HG03095 (cell line): Measurements from ENCODE around the gene FAM228A.
"Not testable (repeated sequence)": the region's sequence is repeated elsewhere in the genome, so short reads cannot be mapped to it uniquely, and the experiment has no call there.

ENCODE experiments used
- ATAC-seq: cut with Tn5 transposase; IDR thresholded peaks from one replicate; pipeline ENCODE4 v1.9.1; 2021; ENCODE audit warnings: moderate library complexity; ENCODE audit not compliant: unreplicated experiment

The FAM228A gene

DNA sequence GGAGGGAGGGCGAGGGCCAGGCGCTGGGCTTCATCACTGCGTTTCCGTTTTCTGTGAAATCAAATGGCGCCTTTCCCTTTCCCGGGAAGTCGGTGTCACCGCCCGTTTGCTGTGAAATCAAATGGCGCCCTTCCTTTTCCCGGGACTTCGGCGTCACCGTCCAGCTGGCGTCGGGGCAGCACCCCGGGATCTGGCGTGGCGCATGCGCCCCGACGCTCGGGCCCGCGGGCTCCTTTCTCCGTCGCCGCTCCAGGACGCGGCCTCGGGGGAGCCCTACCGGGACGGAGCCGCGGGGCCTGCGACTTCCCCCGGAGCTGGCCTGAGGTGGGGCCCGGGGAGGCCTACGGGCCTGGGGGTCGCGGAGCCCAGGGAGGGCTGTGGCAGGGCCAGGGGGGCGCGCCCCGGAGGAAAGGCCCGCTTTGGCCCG is at the start of gene FAM228A:
Gene FAM228A, plus strand, starts transcription at position 203 of the 427 bp plus-strand sequence. CDS start 428 bp downstream, outside the sequence.
- no peak for ATAC-seq

DNA sequence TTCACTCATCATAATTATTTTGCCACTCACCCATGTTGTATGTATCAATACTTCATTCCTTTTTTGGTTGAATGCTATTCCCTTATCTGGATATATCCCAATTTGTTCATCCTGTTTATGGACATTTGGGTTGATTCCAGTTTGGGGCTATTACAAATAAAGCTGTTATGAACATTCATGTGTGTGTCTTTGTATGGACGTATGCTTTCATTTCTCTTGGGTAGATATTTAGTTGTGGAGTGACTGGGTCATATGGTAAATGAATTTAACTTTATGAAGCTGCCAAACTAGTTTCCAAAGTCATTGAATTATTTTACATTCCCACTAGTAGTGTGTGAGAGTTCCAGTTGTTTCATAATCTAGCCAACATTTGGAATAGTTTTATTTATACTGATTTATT is 48.9 kb upstream of the FAM228A start:
- no peak for ATAC-seq

DNA sequence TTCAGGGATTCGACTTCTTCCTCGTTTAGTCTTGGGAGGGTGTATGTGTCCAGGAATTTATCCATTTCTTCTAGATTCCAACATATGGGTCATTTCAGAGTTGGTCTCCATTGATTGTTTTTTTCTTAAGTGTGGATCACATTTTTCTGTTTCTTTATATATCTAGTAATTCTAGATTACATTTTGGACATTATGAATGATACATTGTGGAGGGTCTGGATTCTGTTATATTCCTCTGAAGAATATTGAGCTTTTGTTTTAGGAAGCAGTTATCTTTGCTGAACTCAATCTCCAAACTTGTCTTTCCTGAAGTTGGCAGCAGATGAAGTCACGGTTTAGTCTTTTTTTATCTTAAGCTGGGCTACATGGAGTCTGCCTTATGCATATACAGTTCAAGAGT is 42.3 kb upstream of the FAM228A start:
- ATAC-seq: no peak

GRCh38 chr2:24140305-24140704 is 34.5 kb upstream of the FAM228A start:
- ATAC-seq: not testable (repeated sequence)

- ATAC-seq: no peak
Observed at GRCh38 chr2:24147364-24147763, 27.5 kb upstream of the FAM228A start.

DNA sequence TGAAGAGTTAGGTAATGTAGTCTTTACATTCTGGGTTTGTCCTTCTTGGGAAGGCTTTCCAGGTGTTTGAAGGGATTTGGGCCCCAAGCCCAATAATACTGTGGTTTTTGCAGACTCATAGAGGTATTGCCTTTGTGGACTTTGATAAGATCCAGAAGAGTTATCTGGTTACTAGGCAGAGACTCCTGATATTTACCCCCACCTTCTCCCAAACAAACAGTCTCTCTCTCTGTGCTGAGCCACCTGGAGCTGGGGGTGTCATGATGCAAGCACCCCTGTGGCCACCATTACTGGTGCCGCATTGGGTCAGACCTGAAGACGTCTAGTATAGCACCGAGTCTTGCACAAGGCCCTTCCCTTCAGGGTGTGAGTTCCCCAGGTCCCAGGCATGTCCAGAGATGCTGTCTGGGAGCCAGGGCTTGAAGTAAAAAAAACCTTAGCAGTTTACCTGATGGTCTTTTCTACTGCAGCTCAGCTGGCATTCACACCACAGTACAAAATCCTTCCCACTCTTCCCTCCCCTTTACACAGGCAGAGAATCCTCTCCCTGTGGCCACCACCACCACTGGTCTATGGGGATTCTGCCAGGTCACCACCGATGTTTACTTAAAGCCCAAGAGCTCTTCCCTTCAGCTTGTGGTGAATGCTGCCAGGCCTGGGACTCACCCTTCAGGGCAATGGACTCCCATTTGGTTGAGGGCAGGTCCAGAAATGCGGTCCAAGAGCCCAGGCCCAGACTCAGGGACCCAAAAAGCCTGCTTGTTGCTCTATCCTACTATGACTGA is 22.2 kb upstream of the FAM228A start:
- ATAC-seq: no peak

GRCh38 chr2:24153478-24153877 is 21.4 kb upstream of the FAM228A start:
- no peak for ATAC-seq

DNA sequence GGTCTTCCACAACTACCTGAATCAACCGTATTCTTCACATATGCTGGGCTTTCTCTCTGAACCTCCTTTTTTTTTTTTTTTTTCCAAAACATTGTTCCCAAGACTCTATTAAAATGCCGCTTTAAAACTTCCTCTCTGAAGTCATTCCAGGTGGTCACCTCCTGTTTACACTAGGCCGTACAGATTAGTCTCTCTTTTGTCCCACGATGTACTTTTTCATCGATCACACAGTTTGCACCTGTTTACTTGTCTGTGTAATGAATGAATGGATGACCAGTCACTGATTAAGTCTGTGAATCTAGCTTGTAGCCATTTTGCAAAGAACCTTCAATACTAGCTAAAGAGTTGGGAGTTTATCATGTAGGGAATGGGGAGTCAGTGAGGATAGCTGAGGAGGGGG is 16.7 kb upstream of the FAM228A start:
- no peak for ATAC-seq

DNA sequence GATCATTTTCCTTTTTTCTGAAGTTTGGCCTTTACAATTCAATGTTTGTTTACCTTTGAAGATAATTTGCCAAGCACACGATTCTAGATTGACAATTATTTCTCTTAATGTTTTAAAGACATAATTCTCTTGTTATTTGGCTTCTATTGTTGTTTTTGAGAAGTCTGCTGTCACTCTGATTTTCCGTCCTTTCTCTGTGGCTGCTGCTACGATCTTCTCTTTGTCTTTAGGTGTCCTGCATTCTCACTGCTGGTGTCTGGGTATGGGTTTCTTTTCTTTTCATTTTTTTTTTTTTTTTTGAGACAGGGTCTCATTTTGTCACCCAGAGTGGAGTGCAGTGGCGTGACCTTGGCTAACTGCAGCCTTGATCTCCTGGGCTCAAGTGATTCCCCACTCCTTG is 15.1 kb upstream of the FAM228A start:
- no peak for ATAC-seq

- no peak for ATAC-seq
Observed at GRCh38 chr2:24160761-24161160, 14.1 kb upstream of the FAM228A start.

DNA sequence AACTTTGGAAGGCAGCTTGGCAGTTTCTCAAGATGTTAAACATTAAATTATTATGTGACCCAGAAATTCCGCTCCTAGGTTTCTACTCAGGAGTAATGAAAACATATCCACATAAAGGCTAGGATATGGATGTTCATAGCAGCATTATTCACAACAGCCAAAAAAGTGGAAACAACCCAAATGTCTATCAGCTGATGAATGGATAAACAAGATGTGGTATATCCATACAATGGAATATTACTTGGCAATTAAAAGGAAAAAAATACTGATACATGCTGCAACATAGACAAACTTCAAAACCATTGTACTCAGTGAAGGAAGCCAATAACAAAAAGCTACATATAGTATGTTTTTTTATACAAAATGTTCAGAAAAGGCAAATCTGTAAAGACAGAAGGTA is 12.4 kb upstream of the FAM228A start:
- ATAC-seq: no peak

DNA sequence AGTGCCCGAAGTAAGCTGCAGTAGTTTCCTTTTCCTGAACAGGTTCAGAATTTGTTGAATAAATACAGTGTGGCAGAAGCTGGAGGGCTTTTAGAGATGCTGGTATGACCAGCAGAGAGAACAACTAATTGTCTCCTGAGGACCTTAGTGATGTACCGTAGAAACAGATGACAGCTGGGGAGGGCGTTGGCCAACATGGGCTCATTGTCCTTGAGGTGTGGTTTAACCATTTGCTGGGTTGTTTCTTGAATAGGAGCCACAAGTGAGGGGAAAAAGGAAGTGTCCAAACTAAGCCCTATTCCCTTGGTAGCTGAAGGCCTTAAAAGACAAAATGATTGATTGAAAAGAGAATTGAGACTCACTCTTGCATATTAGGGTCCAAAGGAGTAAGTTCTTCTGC is 11.7 kb upstream of the FAM228A start:
- ATAC-seq: no peak

GRCh38 chr2:24163601-24164000 is 11.3 kb upstream of the FAM228A start:
- ATAC-seq: no peak

DNA sequence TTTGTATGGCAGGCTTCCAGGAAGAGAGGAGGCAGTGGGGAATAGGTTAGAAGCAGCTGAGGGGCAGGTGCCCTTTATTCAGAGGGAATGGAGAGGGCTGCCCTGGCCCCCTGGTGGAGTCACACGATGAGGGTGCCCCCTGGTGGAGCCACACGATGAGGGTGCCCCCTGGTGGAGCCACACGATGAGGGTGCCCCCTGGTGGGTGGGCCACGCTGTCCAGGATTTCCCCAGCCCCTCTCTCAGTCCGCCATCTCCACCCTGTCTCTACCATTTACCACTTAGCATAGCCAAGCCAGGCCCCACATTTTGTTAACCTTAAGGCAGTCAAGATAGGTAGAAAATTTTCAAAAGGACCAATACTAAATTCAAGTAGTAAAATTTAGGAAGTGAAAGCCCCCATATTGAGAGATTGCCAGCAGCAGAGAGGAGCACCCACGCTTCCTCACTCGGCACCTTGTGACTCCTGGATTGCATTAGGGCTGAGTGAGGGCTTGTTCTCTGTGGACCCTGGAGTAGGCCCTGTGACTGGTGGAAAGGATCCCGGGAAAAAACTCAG is 10.4 kb upstream of the FAM228A start:
- ATAC-seq: no peak

DNA sequence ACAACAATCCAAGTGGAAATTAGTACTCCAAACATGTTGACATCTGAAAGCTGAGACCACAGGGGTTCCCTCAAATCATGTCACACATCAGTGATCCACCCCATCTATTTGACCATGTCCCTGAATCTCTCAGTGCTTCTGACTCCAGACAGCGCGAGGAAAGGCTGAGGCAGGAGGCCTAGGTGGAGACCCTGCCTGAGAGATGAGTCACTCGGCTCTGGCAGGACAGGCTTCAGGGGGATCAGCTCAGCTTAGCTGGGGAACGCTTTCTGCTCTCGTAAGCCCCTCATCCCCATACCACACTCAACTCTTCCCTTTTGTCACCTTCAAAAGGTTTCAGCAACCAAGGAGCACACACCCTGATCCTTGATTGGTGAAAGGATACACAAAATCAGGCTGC is 5.8 kb upstream of the FAM228A start:
- ATAC-seq: no peak

- no peak for ATAC-seq
Observed at GRCh38 chr2:24175631-24176187, 856 bp downstream of the FAM228A start.

GRCh38 chr2:24176326-24176725 is 1.5 kb downstream of the FAM228A start:
- ATAC-seq: no peak

- ATAC-seq: no peak
Observed at GRCh38 chr2:24179683-24180082, 4.8 kb downstream of the FAM228A start.

GRCh38 chr2:24181849-24182248 is 7.0 kb downstream of the FAM228A start:
- no peak for ATAC-seq

GRCh38 chr2:24182507-24182906 is 7.7 kb downstream of the FAM228A start:
- no peak for ATAC-seq

DNA sequence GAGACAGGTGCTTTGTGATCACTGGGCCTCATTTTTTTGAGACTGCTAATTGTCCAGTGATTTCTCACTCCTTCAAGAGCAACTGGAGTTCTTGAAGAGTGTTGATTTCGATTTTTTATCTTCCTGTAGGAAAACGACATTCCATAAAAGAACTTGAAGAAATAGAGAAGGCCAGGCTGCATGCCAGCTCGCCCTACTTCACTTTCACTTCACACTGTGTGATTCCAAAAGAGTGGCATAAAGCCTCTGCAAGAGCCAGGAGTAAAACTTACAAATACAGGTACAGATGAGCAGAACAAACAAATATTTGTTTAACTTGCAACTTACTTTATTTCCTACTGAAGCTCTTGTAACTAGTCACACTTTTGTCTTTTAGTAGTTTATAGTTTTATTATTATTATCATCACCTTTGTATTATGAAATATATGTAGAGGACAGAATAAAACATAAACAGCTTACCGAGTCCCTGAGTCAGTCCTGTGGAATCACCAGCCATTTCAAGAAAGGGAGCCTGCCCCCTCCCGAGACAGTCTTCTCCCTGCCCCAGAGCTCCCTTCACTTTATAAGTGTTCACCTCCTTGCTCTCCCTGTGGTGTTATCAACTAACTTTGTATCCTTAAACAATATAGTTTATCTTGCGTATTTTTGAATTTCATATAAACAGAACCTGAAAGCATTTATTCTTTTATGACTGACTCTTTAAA is 8.7 kb downstream of the FAM228A start:
- ATAC-seq: no peak

DNA sequence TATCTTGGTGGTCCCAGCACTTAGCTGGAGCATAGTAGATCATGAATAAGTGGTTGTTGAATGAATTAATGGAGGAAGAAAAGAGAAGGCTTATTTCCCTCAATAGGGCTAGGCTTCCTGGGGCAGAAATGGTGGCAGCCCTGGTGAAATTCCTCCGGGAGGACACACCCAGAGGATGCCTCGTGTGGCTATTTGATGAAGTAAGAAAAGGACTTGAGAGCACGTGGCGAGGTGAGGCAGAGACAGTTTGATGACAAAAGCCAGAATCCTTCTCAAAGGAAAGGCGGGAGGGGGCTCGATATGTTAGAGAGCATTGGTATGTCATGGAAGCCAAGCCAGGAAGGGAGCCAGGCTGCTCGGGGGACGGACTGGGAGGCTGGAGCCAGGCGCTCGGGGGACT is 14.7 kb downstream of the FAM228A start:
- ATAC-seq: no peak
